ENCODE results near the gene TSPAN15. TPM values are rescaled to one million over a fixed set of nuclear protein-coding genes. Genes with fewer than 3 reads are reported as not detected.

TSPAN15 gene
- total RNA-seq, 1 experiment from 2014 or later, result 7.7 TPM

DNA sequence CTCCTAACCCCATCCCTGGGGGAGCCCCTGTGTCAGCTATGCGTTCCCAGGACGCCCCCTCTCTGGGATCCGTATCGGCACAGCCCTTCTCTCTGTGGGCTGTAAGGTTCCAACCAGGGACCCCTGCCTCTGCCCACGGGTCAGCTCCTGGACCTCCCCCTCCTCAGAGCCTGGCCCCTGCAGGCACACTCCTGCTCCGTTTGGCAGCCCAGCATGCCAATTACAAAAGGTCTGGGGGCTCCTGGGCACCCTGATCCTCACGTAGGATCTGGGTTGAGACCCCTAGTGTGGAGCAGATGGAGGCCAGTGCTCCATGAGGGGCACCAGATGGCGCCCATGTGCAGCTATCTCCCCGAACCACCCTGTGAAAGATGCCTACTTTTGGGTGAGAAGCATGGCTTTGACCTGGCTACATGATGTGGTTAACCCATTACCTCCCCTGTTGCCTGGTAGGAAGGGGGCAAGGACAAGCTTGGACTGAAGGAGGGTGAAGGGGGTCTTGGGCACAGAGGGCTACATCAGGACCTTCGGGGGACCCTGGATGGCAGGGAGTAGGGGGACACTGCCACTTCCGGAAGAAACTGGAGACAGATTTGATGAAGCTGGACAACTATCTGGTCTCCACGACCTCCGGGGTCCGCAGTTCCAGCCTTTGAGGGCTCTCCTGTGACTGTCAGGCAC lies 43.5 kb upstream of the TSPAN15 start:
- DNase-seq, result peak; percentile 62
- no peak overlapping the region for H2AFZ ChIP-seq (ENCODE audit: low read length)
- no CpG with 5 or more reads among the region's 14 CpGs for WGBS (ENCODE audit: extremely low coverage, insufficient read length, low lambda C conversion rate)

More for the DNA sequence above, 43.5 kb upstream of the TSPAN15 start:
- H3K4me3 Mint-ChIP-seq, result peak overlapping the region in 1 of 2 experiments; percentile 57; a peak in 3 of 5 replicates
- Histone ChIP-seq H2BK15ac (ENCODE audit: low read depth, low read length) (no peak overlapping the region), H3K23me2 (ENCODE audit: insufficient read length, low read depth, low read length, poor library complexity, severe bottlenecking) (no peaks in the 10 kb centered on the region), H3K79me1 (ENCODE audit: insufficient read depth, low read depth, low read length, poor library complexity, severe bottlenecking) (no peaks in the 10 kb centered on the region), H3K4ac (ENCODE audit: low read depth, low read length) (no peak overlapping the region), H4K20me1 (ENCODE audit: control insufficient read depth, insufficient read depth, insufficient read length) (no peaks in the 10 kb centered on the region), H3K79me2 (ENCODE audit: insufficient read depth, low read length) (no peaks in the 10 kb centered on the region), H3K9me3 (ENCODE audit: control insufficient read depth, low read depth, low read length) (no peaks in the 10 kb centered on the region), H3K23ac (ENCODE audit: insufficient read length, low read depth, low read length) (no peak overlapping the region), H3K27ac (ENCODE audit: insufficient read length, low read depth, low read length) (no peak overlapping the region), H2BK120ac (ENCODE audit: low read depth, low read length, poor library complexity, severe bottlenecking) (no peak overlapping the region), H2BK12ac (ENCODE audit: insufficient read length, low read depth, low read length) (no peak overlapping the region), H4K5ac (ENCODE audit: insufficient read length, low read depth, low read length) (no peak overlapping the region), H2BK5ac (ENCODE audit: insufficient read length, low read length) (no peak overlapping the region), H2BK20ac (ENCODE audit: low read depth, low read length, poor library complexity, severe bottlenecking) (no peak overlapping the region), H3K18ac (ENCODE audit: insufficient read length, low read depth, low read length) (no peak overlapping the region), H2AK5ac (ENCODE audit: insufficient read length, low read length) (no peak overlapping the region), H3K14ac (ENCODE audit: insufficient read depth, low read length) (no peak overlapping the region), H3K4me2 (ENCODE audit: insufficient read depth, insufficient read length, low read length) (no peak overlapping the region), H3K9ac (ENCODE audit: extremely low read depth, insufficient read length, low read length) (no peak overlapping the region), H4K91ac (ENCODE audit: insufficient read length, low read depth, low read length) (no peak overlapping the region), H3K27me3 (ENCODE audit: insufficient read depth, low read length) (no peaks in the 10 kb centered on the region; the same call in 1 of the 2 replicates), H4K8ac (replicated peaks; ENCODE audit: insufficient read length, low read depth, low read length) (no peak overlapping the region), H3K56ac (ENCODE audit: insufficient read length, low read depth, low read length) (no peak overlapping the region), H3T11ph (ENCODE audit: low read length) (no peak overlapping the region), H3K4me1 (ENCODE audit: insufficient read depth, low read length) (no peaks in the 10 kb centered on the region; the same call in 1 of the 2 replicates)
- H3K4me1 Mint-ChIP-seq, result peaks cover 26 to 34% of the 10 kb centered on the region in 2 experiments
- TF ChIP-seq, protein P1, sequence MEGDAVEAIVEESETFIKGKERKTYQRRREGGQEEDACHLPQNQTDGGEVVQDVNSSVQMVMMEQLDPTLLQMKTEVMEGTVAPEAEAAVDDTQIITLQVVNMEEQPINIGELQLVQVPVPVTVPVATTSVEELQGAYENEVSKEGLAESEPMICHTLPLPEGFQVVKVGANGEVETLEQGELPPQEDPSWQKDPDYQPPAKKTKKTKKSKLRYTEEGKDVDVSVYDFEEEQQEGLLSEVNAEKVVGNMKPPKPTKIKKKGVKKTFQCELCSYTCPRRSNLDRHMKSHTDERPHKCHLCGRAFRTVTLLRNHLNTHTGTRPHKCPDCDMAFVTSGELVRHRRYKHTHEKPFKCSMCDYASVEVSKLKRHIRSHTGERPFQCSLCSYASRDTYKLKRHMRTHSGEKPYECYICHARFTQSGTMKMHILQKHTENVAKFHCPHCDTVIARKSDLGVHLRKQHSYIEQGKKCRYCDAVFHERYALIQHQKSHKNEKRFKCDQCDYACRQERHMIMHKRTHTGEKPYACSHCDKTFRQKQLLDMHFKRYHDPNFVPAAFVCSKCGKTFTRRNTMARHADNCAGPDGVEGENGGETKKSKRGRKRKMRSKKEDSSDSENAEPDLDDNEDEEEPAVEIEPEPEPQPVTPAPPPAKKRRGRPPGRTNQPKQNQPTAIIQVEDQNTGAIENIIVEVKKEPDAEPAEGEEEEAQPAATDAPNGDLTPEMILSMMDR (conservative IDR thresholded peaks at IDR 0.05), result peak; percentile 63
- peaks cover 0 to 5% (median 4%) of the 10 kb centered on the region in 3 experiments; a peak in 5 of 7 replicates for H3K36me3 Mint-ChIP-seq (ENCODE audit: insufficient read depth in 1 of 3, low read depth in 3 of 3)
- H3K27ac Mint-ChIP-seq, result 0 out of 7 replicates have a peak overlapping the region, but pooled peaks of 1 of the 3 experiments have one; percentile 35
- H3K27me3 Mint-ChIP-seq (ENCODE audit: low read depth), result peaks cover 17% of the 10 kb centered on the region
- no peaks in the 10 kb centered on the region for H3K9me3 Mint-ChIP-seq

Measured in H9 (cell line).